Liver (tissue), 9 donors: ENCODE data around the gene HECTD2. TPM values are rescaled to one million over a fixed set of nuclear protein-coding genes. Genes with fewer than 3 reads are reported as not detected.

Source experiments
- DNase-seq: peaks from one replicate; pipeline ENCODE4 v3.0.0-alpha.2; 2017; ENCODE audit warnings: low spot score
- H3K27ac ChIP-seq, 2 donors: one replicate each; pipeline ENCODE4 v1.7.0; 2013; ENCODE audit warnings: inconsistent platforms in 2 of 2, low read length in 2 of 2, control low read depth in 1 of 2, low read depth in 1 of 2, mild to moderate bottlenecking in 1 of 2
- H3K27me3 ChIP-seq, 4 donors: one replicate each; pipeline versions ENCODE4 v1.6.1 to v1.7.0; 2013; ENCODE audit warnings: low read length in 3 of 4, inconsistent platforms in 1 of 4, mild to moderate bottlenecking in 1 of 4, moderate library complexity in 1 of 4; ENCODE audit not compliant: control insufficient read depth in 4 of 4, insufficient read depth in 4 of 4
- H3K36me3 ChIP-seq, 4 donors: one replicate each; pipeline versions ENCODE4 v1.6.1 to v1.7.0; 2013; ENCODE audit warnings: low read length in 3 of 4, mild to moderate bottlenecking in 3 of 4, low read depth in 1 of 4, moderate library complexity in 1 of 4; ENCODE audit not compliant: control insufficient read depth in 4 of 4, insufficient read depth in 3 of 4
- H3K4me1 ChIP-seq, 4 donors: one replicate each; pipeline versions ENCODE4 v1.6.1 to v1.7.0; 2013; ENCODE audit warnings: low read length in 3 of 4, mild to moderate bottlenecking in 3 of 4, moderate library complexity in 1 of 4; ENCODE audit not compliant: control insufficient read depth in 4 of 4, insufficient read depth in 4 of 4
- H3K4me3 ChIP-seq, 3 donors: one replicate each; pipeline versions ENCODE4 v1.6.1 to v1.7.0; 2013; ENCODE audit warnings: low read length in 3 of 3, control low read depth in 1 of 3, low read depth in 1 of 3, mild to moderate bottlenecking in 1 of 3
- H3K9ac ChIP-seq, 2 donors: one replicate each; pipeline ENCODE4 v1.7.0; 2013; ENCODE audit warnings: low read length in 2 of 2, mild to moderate bottlenecking in 2 of 2, moderate library complexity in 2 of 2, control low read depth in 1 of 2, low read depth in 1 of 2
- H3K9me3 ChIP-seq, 4 donors: one replicate each; pipeline versions ENCODE4 v1.6.1 to v1.7.0; 2013; ENCODE audit warnings: low read length in 3 of 4; ENCODE audit not compliant: control insufficient read depth in 4 of 4
- EGR1 ChIP-seq, 2 donors: IDR thresholded peaks; 2 replicates each; pipeline ENCODE4 v1.6.1; 2016 to 2018; ENCODE audit warnings: antibody characterized with exemption in 2 of 2, low read depth in 2 of 2
- FOXA1 ChIP-seq: IDR thresholded peaks from 2 replicates; pipeline ENCODE4 v1.6.1; 2016; ENCODE audit warnings: antibody characterized with exemption
- FOXA2 ChIP-seq: IDR thresholded peaks from 2 replicates; pipeline ENCODE4 v1.6.1; 2016; ENCODE audit warnings: antibody characterized with exemption
- GABPA ChIP-seq, 2 donors: IDR thresholded peaks in 1 of 2; conservative IDR thresholded peaks in 1 of 2; 2 replicates each; pipeline ENCODE4 v1.6.1; 2016; ENCODE audit warnings: antibody characterized with exemption in 2 of 2, mild to moderate bottlenecking in 1 of 2, moderate library complexity in 1 of 2
- HNF4A ChIP-seq, 2 donors: conservative IDR thresholded peaks; 2 replicates each; pipeline ENCODE4 v1.6.1; 2016; ENCODE audit warnings: antibody characterized with exemption in 2 of 2, mild to moderate bottlenecking in 2 of 2
- HNF4G ChIP-seq: IDR thresholded peaks from 2 replicates; pipeline ENCODE4 v1.6.1; 2016; ENCODE audit warnings: antibody characterized with exemption
- JUND ChIP-seq, 2 donors: IDR thresholded peaks; 2 replicates each; pipeline ENCODE4 v1.6.1; 2016; ENCODE audit warnings: antibody characterized with exemption in 2 of 2
- NR2F2 ChIP-seq: IDR thresholded peaks from 2 replicates; pipeline ENCODE4 v1.6.1; 2016; ENCODE audit warnings: antibody characterized with exemption
- RAD21 ChIP-seq, 2 donors: IDR thresholded peaks; 2 replicates each; pipeline ENCODE4 v1.6.1; 2016; ENCODE audit warnings: antibody characterized with exemption in 2 of 2, mild to moderate bottlenecking in 2 of 2
- RXRA ChIP-seq, 2 donors: IDR thresholded peaks; 2 replicates each; pipeline ENCODE4 v1.6.1; 2017 to 2018; ENCODE audit warnings: antibody characterized with exemption in 2 of 2, mild to moderate bottlenecking in 1 of 2
- SP1 ChIP-seq: IDR thresholded peaks from 2 replicates; pipeline ENCODE4 v1.6.1; 2018; ENCODE audit warnings: antibody characterized with exemption, mild to moderate bottlenecking
- TAF1 ChIP-seq: conservative IDR thresholded peaks from 2 replicates; pipeline ENCODE4 v1.6.1; 2016; ENCODE audit warnings: antibody characterized with exemption, mild to moderate bottlenecking
- YY1 ChIP-seq: IDR thresholded peaks from 2 replicates; pipeline ENCODE4 v1.6.1; 2016; ENCODE audit warnings: antibody characterized with exemption, mild to moderate bottlenecking
- WGBS: extraction: QIAGEN DNeasy Blood & Tissue Kit; methylation state at CpG from one replicate; pipeline ENCODE4 v1.1.7; 2013; 5-methylcytosine and 5-hydroxymethylcytosine counted together
- polyA plus RNA-seq, 2 donors: library from polyadenylated mRNA; stranded (reverse) in 1 of 2; unstranded in 1 of 2; fragments of 200-250 nt in 1 of 2; fragments of >200 nt in 1 of 2; fragmentation: Nextera tagmentation in 1 of 2; extraction: Ambion mirVana in 1 of 2; gene quantifications; one replicate each; pipeline versions ENCODE4 v1.2.1 to v1.2.3, GENCODE V29; 2013 to 2015
- total RNA-seq, 2 donors: library from RNA; depleted of rRNA; stranded (reverse); fragments of >200 nt; gene quantifications; one replicate each; pipeline ENCODE4 v1.2.3, GENCODE V29; 2014
- TF ChIP-seq, protein P1 (sequence below): fragments of 150-350 bp; IDR thresholded peaks from 2 replicates; pipeline ENCODE4 v1.5.1; 2017; ENCODE audit warnings: improper control_type of control experiment, low read depth, low read length; ENCODE audit not compliant: missing input control
- TF ChIP-seq, protein P2 (sequence below): IDR thresholded peaks from 2 replicates; pipeline ENCODE4 v1.6.1; 2016; ENCODE audit warnings: antibody characterized with exemption
- TF ChIP-seq, protein P3 (sequence below): IDR thresholded peaks from 2 replicates; pipeline ENCODE4 v1.6.1; 2016; ENCODE audit warnings: antibody characterized with exemption
- TF ChIP-seq, protein P4 (sequence below): IDR thresholded peaks from 2 replicates; pipeline ENCODE4 v1.6.1; 2016; ENCODE audit warnings: antibody characterized with exemption
- TF ChIP-seq, protein P5 (sequence below): IDR thresholded peaks from 2 replicates; pipeline ENCODE4 v1.6.1; 2016; ENCODE audit warnings: antibody characterized with exemption, mild to moderate bottlenecking
- donor health status: healthy.
- donor health status: healthy.
- donor health status: healthy.
- donor health status: healthy.
- donor health status: healthy.

The HECTD2 gene
- total and polyA plus RNA-seq, 4 donors, result 1.0 to 5.0 (median 3.2) TPM

DNA sequence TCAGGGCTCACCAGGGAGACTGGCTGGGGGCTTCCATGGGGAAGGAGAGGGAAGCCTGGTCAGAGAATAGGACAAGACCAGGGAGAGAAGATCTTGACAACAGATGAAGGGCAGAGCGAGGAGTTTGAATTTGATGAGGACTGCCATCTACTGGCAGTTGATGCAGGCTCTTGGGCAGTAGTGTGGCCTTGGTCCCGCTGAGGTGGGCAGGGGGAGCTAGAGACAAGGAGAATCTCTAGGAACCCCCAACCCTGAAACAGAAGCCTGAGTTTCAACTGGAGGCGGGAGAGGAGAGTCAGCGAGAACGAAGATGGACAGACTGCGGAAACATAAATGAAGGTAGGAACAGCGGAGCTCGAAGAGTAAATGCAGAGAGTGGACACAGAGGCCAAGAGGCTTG, 141.7 kb downstream of the HECTD2 start:
- no peaks in the 10 kb centered on the region for H3K36me3 ChIP-seq
- peaks cover 9 to 59% (median 35%) of the 10 kb centered on the region in 4 donors for H3K4me1 ChIP-seq
- no peak overlapping the region for H3K4me3 ChIP-seq
- H3K27ac ChIP-seq, result peak overlapping the region; percentile 62 to 66
- no peak for DNase-seq
- H3K27me3 ChIP-seq, result no peaks in the 10 kb centered on the region
- WGBS, result 61% methylated on average over 8 of the region's 8 CpGs
- TF ChIP-seq, protein P1, sequence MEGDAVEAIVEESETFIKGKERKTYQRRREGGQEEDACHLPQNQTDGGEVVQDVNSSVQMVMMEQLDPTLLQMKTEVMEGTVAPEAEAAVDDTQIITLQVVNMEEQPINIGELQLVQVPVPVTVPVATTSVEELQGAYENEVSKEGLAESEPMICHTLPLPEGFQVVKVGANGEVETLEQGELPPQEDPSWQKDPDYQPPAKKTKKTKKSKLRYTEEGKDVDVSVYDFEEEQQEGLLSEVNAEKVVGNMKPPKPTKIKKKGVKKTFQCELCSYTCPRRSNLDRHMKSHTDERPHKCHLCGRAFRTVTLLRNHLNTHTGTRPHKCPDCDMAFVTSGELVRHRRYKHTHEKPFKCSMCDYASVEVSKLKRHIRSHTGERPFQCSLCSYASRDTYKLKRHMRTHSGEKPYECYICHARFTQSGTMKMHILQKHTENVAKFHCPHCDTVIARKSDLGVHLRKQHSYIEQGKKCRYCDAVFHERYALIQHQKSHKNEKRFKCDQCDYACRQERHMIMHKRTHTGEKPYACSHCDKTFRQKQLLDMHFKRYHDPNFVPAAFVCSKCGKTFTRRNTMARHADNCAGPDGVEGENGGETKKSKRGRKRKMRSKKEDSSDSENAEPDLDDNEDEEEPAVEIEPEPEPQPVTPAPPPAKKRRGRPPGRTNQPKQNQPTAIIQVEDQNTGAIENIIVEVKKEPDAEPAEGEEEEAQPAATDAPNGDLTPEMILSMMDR, result peak; percentile 76
- TF ChIP-seq FOXA1 (no peak), RAD21 (IDR thresholded peaks at IDR 0.05) (peak; percentile 87 to 91), RXRA (IDR thresholded peaks at IDR 0.05) (peak in 1 of 2 donors; percentile 22)
- H3K9me3 ChIP-seq, result no peaks in the 10 kb centered on the region
- H3K9ac ChIP-seq, result peak overlapping the region in 1 of 2 donors; percentile 24

DNA sequence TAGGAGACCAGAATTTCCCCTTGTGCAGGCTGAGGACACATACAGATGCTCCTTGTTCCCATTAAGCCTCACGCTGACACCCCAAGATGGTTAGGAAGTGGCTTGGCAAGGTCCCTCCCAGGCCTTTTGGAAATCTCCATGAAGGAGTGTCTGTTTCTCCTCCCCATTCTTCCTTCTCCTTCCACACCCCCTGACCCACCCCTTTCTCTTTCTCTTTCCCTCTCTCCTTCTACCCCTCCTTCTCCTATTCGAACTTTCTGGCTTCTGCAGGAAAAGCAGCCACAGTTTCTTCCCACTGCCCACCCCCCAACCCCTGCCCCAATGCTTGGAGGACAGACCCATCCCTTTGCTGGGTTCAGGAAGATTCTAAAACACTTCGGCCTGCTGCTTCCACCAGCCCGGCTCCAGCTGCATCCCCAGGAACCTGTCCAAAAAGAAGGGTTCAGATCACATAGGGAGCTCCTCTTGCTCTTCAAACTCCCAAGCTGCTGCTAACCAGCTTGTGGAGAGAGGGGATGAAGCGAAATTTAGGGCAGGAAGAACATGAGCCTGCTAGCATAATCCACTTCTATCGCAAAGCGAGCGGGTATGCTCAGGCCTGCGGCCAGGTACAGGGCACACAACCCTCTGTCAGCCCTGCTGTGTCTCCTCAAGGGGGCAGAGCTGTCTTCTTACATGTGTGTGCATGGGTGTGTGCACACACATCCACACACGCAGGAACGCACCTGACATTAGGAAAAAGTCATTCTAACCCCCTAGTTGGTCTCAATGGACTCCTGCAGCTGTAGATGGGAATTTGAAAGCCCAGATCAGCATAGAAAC, 142.3 kb downstream of the HECTD2 start:
- H3K4me3 ChIP-seq, result no peak overlapping the region
- H3K4me1 ChIP-seq, result peaks cover 9 to 65% (median 40%) of the 10 kb centered on the region in 4 donors
- H3K36me3 ChIP-seq, result no peaks in the 10 kb centered on the region
- 45% methylated on average over 11 of the region's 11 CpGs for WGBS
- TF ChIP-seq YY1 (peak; percentile 15), RAD21 (IDR thresholded peaks at IDR 0.05) (peak; percentile 90 to 96), FOXA2 (no peak), RXRA (IDR thresholded peaks at IDR 0.05) (peak in 1 of 2 donors; percentile 43), FOXA1 (no peak), HNF4G (no peak), JUND (IDR thresholded peaks at IDR 0.05) (peak in 1 of 2 donors; percentile 34), NR2F2 (no peak), SP1 (no peak), EGR1 (IDR thresholded peaks at IDR 0.05; ENCODE audit: low read depth in 2 of 2) (no peak), HNF4A (conservative IDR thresholded peaks at IDR 0.05) (peak in 1 of 2 donors; percentile 5), TAF1 (no peak), GABPA (IDR thresholded peaks at IDR 0.05 in 1 of 2, conservative IDR thresholded peaks at IDR 0.05 in 1 of 2) (no peak)
- TF ChIP-seq, protein P2, sequence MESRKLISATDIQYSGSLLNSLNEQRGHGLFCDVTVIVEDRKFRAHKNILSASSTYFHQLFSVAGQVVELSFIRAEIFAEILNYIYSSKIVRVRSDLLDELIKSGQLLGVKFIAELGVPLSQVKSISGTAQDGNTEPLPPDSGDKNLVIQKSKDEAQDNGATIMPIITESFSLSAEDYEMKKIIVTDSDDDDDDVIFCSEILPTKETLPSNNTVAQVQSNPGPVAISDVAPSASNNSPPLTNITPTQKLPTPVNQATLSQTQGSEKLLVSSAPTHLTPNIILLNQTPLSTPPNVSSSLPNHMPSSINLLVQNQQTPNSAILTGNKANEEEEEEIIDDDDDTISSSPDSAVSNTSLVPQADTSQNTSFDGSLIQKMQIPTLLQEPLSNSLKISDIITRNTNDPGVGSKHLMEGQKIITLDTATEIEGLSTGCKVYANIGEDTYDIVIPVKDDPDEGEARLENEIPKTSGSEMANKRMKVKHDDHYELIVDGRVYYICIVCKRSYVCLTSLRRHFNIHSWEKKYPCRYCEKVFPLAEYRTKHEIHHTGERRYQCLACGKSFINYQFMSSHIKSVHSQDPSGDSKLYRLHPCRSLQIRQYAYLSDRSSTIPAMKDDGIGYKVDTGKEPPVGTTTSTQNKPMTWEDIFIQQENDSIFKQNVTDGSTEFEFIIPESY, result no peak
- TF ChIP-seq, protein P3, sequence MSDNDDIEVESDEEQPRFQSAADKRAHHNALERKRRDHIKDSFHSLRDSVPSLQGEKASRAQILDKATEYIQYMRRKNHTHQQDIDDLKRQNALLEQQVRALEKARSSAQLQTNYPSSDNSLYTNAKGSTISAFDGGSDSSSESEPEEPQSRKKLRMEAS, result no peak
- TF ChIP-seq, protein P4, sequence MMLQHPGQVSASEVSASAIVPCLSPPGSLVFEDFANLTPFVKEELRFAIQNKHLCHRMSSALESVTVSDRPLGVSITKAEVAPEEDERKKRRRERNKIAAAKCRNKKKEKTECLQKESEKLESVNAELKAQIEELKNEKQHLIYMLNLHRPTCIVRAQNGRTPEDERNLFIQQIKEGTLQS, result no peak
- TF ChIP-seq, protein P5, sequence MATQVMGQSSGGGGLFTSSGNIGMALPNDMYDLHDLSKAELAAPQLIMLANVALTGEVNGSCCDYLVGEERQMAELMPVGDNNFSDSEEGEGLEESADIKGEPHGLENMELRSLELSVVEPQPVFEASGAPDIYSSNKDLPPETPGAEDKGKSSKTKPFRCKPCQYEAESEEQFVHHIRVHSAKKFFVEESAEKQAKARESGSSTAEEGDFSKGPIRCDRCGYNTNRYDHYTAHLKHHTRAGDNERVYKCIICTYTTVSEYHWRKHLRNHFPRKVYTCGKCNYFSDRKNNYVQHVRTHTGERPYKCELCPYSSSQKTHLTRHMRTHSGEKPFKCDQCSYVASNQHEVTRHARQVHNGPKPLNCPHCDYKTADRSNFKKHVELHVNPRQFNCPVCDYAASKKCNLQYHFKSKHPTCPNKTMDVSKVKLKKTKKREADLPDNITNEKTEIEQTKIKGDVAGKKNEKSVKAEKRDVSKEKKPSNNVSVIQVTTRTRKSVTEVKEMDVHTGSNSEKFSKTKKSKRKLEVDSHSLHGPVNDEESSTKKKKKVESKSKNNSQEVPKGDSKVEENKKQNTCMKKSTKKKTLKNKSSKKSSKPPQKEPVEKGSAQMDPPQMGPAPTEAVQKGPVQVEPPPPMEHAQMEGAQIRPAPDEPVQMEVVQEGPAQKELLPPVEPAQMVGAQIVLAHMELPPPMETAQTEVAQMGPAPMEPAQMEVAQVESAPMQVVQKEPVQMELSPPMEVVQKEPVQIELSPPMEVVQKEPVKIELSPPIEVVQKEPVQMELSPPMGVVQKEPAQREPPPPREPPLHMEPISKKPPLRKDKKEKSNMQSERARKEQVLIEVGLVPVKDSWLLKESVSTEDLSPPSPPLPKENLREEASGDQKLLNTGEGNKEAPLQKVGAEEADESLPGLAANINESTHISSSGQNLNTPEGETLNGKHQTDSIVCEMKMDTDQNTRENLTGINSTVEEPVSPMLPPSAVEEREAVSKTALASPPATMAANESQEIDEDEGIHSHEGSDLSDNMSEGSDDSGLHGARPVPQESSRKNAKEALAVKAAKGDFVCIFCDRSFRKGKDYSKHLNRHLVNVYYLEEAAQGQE, result no peak
- TF ChIP-seq, protein P1, result peak; percentile 80
- no peaks in the 10 kb centered on the region for H3K27me3 ChIP-seq
- peak overlapping the region; percentile 62 to 66 for H3K27ac ChIP-seq
- peak overlapping the region in 1 of 2 donors; percentile 34 for H3K9ac ChIP-seq
- H3K9me3 ChIP-seq, result no peaks in the 10 kb centered on the region
- no peak for DNase-seq
